Loucy (cell line): ENCODE measurements around the gene MARS2.
"Not testable (repeated sequence)": the region's sequence is repeated elsewhere in the genome, so short reads cannot be mapped to it uniquely, and the experiment has no call there.

Experiments used
- H2AFZ ChIP-seq: fragments of 200-600 bp; sonication (generic); 2 replicates; pipeline ENCODE4 v1.6.0; 2016; ENCODE audit warnings: antibody characterized with exemption, mild to moderate bottlenecking, low read length, moderate library complexity
- H3F3A ChIP-seq: fragments of 200-600 bp; 2 replicates; pipeline ENCODE4 v1.6.0; 2016; ENCODE audit warnings: antibody characterized with exemption, low read depth, mild to moderate bottlenecking
- H3K27me3 ChIP-seq: fragments of 200-600 bp; sonication (generic); 2 replicates; pipeline ENCODE4 v1.6.1; 2014; ENCODE audit warnings: low read length, mild to moderate bottlenecking; ENCODE audit not compliant: insufficient read depth, poor library complexity, severe bottlenecking
- H3K36me3 ChIP-seq: fragments of 200-600 bp; sonication (generic); 2 replicates; pipeline ENCODE4 v1.6.1; 2016; ENCODE audit warnings: low read length; ENCODE audit not compliant: insufficient read depth
- H3K4me1 ChIP-seq: fragments of 200-600 bp; sonication (generic); 2 replicates; pipeline ENCODE4 v1.5.1; 2014; ENCODE audit warnings: low read length, mild to moderate bottlenecking; ENCODE audit not compliant: insufficient read depth, poor library complexity, severe bottlenecking
- H3K4me2 ChIP-seq: fragments of 200-600 bp; sonication (generic); 2 replicates; pipeline ENCODE4 v1.6.0; 2014; ENCODE audit warnings: antibody characterized with exemption, low read length, low read depth, mild to moderate bottlenecking; ENCODE audit not compliant: poor library complexity, severe bottlenecking
- H3K4me3 ChIP-seq: fragments of 200-600 bp; sonication (generic); 2 replicates; pipeline ENCODE4 v1.5.1; 2014; ENCODE audit warnings: low read length, mild to moderate bottlenecking, mixed read lengths; ENCODE audit not compliant: poor library complexity, severe bottlenecking
- H3K79me2 ChIP-seq: fragments of 200-600 bp; sonication (generic); 2 replicates; pipeline ENCODE4 v1.6.1; 2014; ENCODE audit warnings: low read length; ENCODE audit not compliant: insufficient read depth
- H3K9ac ChIP-seq: fragments of 200-600 bp; sonication (generic); 2 replicates; pipeline ENCODE4 v1.6.0; 2014; ENCODE audit warnings: mild to moderate bottlenecking, low read depth, low read length, moderate library complexity; ENCODE audit not compliant: poor library complexity, severe bottlenecking
- H3K9me2 ChIP-seq: fragments of 200-600 bp; sonication (generic); replicated peaks from 2 replicates; pipeline ENCODE4 v1.6.1; 2016; ENCODE audit warnings: low read depth, low read length, mixed read lengths
- H3K9me3 ChIP-seq: fragments of 200-600 bp; sonication (generic); 2 replicates; pipeline ENCODE4 v1.6.1; 2014; ENCODE audit warnings: mild to moderate bottlenecking, antibody characterized with exemption, low read length, low read depth; ENCODE audit not compliant: insufficient read depth
- H4K20me1 ChIP-seq: fragments of 200-600 bp; sonication (generic); 2 replicates; pipeline ENCODE4 v1.6.0; 2014; ENCODE audit warnings: antibody characterized with exemption, low read length, mild to moderate bottlenecking; ENCODE audit not compliant: insufficient read depth, poor library complexity, severe bottlenecking
- EZH2phosphoT487 ChIP-seq: fragments of 200-600 bp; IDR thresholded peaks from 2 replicates; pipeline ENCODE4 v1.6.1; 2018; ENCODE audit warnings: antibody characterized with exemption, mild to moderate bottlenecking, moderate library complexity, borderline replicate concordance
- TF ChIP-seq, protein P1 (sequence below): fragments of 200-600 bp; sonication (generic); conservative IDR thresholded peaks from 2 replicates; pipeline ENCODE4 v1.5.1; 2014; ENCODE audit warnings: mild to moderate bottlenecking, antibody characterized with exemption, low read length

The MARS2 gene

DNA sequence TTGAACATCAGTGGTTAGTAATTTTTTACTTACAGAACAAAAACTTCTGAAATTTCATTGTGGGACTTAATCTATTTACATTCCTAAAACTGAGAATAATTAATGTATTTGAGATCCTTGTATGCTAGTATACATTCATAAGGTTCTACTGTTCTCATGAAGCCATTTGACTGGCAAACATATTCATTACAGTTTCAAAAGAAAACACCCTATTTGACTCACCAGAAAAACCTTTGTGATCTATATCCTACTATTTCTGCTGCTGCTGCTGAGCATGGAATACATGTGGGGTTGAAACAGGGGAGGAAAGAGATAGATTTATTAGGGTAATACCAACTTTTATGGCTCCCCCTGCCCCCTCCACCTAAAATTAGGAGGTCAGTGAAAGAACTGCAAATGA, 21.8 kb downstream of the MARS2 start:
- H3K4me1 ChIP-seq = no peaks in the 10 kb centered on the region
- H2AFZ ChIP-seq = no peak overlapping the region
- no peaks in the 10 kb centered on the region for H3K36me3 ChIP-seq
- H3K4me2 ChIP-seq = no peak overlapping the region
- H3K9ac ChIP-seq = no peak overlapping the region
- H3K4me3 ChIP-seq = no peak overlapping the region
- no peak for TF ChIP-seq EZH2phosphoT487
- TF ChIP-seq, protein P1, sequence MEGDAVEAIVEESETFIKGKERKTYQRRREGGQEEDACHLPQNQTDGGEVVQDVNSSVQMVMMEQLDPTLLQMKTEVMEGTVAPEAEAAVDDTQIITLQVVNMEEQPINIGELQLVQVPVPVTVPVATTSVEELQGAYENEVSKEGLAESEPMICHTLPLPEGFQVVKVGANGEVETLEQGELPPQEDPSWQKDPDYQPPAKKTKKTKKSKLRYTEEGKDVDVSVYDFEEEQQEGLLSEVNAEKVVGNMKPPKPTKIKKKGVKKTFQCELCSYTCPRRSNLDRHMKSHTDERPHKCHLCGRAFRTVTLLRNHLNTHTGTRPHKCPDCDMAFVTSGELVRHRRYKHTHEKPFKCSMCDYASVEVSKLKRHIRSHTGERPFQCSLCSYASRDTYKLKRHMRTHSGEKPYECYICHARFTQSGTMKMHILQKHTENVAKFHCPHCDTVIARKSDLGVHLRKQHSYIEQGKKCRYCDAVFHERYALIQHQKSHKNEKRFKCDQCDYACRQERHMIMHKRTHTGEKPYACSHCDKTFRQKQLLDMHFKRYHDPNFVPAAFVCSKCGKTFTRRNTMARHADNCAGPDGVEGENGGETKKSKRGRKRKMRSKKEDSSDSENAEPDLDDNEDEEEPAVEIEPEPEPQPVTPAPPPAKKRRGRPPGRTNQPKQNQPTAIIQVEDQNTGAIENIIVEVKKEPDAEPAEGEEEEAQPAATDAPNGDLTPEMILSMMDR = no peak
- no peaks in the 10 kb centered on the region for H3K79me2 ChIP-seq
- no peaks in the 10 kb centered on the region for H3K9me3 ChIP-seq
- no peaks in the 10 kb centered on the region for H4K20me1 ChIP-seq
- H3F3A ChIP-seq = no peaks in the 10 kb centered on the region
- no peaks in the 10 kb centered on the region for H3K27me3 ChIP-seq
- H3K9me2 ChIP-seq = no peaks in the 10 kb centered on the region

DNA sequence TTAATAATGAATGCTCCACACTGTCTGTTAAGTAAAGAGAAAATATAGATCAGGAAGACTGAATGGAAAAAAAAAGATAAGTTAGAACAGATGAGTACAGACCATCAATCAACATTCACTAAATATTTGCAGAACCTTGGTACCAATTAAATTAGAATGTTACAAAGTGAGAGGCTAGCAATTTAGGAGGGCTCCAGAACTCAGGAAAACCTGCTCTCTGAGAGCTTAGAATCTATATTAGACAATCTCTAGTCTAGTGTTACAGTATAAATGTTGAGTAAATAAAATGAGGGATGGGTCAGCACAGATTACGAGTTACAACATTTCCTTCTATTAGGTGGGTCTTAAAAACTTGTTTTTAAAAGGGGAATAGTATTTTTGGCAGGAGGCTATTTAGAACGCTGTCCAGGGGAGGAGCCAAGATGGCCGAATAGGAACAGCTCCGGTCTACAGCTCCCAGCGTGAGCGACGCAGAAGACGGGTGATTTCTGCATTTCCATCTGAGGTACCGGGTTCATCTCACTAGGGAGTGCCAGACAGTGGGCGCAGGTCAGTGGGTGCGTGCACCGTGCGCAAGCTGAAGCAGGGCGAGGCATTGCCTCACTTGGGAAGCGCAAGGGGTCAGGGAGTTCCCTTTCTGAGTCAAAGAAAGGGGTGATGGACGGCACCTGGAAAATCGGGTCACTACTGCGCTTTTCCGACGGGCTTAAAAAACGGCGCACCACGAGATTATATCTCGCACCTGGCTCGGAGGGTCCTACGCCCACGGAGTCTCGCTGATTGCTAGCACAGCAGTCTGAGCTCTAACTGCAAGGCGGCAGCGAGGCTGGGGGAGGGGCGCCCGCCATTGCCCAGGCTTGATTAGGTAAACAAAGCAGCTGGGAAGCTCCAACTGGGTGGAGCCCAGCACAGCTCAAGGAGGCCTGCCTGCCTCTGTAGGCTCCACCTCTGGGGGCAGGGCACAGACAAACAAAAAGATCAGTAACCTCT, 23.7 kb downstream of the MARS2 start:
- not testable (repeated sequence) for H3K4me3 ChIP-seq, H3K4me2 ChIP-seq

DNA sequence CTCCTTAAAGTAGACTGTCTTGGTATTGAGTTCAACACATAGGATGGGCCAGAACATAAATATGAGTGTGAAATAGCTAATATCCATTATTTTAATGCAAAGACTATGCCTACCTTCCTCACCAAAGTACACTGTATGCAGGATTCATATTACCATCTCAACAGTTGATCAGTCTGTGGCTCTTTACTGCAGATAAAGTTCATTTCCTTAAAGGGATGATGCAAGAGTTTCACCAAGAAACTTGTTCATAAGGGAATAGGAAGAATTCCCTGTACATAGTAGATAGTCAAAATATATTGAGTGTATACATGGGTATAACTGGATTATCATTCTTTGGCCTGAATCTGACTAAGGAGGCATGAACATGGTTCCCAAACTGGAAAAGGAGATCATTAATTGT, 35.0 kb downstream of the MARS2 start:
- H3K4me3 ChIP-seq = no peak overlapping the region
- H3K9ac ChIP-seq = no peak overlapping the region
- H3K9me2 ChIP-seq = no peaks in the 10 kb centered on the region
- H3K79me2 ChIP-seq = no peaks in the 10 kb centered on the region
- H3K27me3 ChIP-seq = no peaks in the 10 kb centered on the region
- no peak overlapping the region for H3K4me2 ChIP-seq
- TF ChIP-seq EZH2phosphoT487 = no peak
- TF ChIP-seq, protein P1 = no peak
- H3K4me1 ChIP-seq = no peaks in the 10 kb centered on the region
- no peaks in the 10 kb centered on the region for H3F3A ChIP-seq
- H3K9me3 ChIP-seq = no peaks in the 10 kb centered on the region
- H3K36me3 ChIP-seq = no peaks in the 10 kb centered on the region
- no peaks in the 10 kb centered on the region for H4K20me1 ChIP-seq
- no peak overlapping the region for H2AFZ ChIP-seq

More for the DNA sequence above, 23.7 kb downstream of the MARS2 start:
- H3K9me3 ChIP-seq, H2AFZ ChIP-seq, H3K9me2 ChIP-seq, H4K20me1 ChIP-seq, H3F3A ChIP-seq, H3K27me3 ChIP-seq, H3K36me3 ChIP-seq, H3K9ac ChIP-seq, H3K79me2 ChIP-seq, H3K4me1 ChIP-seq: not testable (repeated sequence)
